HG03097 (cell line): Measurements from ENCODE around the gene BIRC7.
"Not testable (repeated sequence)": the region's sequence is repeated elsewhere in the genome, so short reads cannot be mapped to it uniquely, and the experiment has no call there.

ENCODE experiments used
- ATAC-seq: cut with Tn5 transposase; IDR thresholded peaks from one replicate; pipeline ENCODE4 v1.9.1; 2021; ENCODE audit not compliant: unreplicated experiment, low FRiP score

Gene BIRC7

GRCh38 chr20:63244468-63244867, 8.8 kb downstream of the BIRC7 start:
- ATAC-seq = no peak

GRCh38 chr20:63246490-63247288, 11.0 kb downstream of the BIRC7 start:
- ATAC-seq = no peak

DNA sequence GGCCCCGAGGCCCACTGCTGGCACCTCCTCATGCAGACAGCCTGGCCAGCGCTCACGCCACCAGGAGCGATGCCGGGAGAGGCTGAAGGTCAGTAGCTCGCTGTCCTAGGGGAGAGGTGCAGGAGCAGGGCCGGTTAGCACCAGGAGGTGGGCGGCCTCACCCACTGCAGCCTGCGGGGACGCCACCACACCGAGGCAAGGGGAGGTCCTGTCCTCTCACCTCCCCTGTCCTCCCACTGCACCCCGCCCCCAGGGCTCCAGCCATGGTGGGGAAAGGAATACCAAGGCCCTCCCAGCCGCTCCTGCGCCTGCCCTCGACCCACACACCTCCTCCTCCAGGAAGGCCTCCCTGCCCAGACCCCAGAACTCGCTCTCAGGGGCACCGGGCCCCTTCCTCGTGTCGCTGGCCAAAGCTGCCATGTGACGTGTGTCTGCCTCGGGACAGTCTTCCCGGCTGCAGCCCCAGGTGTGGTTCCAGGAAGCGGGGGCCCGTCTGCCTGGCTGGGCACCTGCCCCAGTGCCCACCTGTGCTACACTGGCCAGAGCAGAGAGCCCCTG, 12.0 kb downstream of the BIRC7 start:
- ATAC-seq = no peak

GRCh38 chr20:63248835-63249591, 13.3 kb downstream of the BIRC7 start:
- no peak for ATAC-seq

GRCh38 chr20:63249891-63250290, 14.2 kb downstream of the BIRC7 start:
- ATAC-seq = no peak

- ATAC-seq = not testable (repeated sequence)
Measured at GRCh38 chr20:63251350-63251749, 15.6 kb downstream of the BIRC7 start.

GRCh38 chr20:63252284-63252711, 16.6 kb downstream of the BIRC7 start:
- no peak for ATAC-seq

DNA sequence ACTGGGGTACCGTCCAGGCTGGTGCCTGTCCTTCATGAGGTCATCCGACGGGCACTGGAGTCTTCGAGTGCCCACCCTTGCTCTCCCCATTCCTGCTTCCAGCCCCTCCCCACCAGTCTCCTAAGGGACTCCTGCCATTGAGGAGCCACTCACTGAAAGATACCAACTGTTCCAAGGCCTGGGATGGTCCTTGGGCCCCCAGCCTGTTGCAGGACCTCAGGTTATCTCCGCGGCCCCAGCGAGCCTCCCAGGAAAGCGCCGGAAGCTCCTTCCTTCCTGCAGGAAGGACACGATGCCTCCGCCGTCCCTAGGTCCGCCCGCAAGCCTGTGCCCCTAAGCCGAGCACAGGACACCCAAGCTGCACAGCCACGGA, 17.3 kb downstream of the BIRC7 start:
- ATAC-seq = no peak

DNA sequence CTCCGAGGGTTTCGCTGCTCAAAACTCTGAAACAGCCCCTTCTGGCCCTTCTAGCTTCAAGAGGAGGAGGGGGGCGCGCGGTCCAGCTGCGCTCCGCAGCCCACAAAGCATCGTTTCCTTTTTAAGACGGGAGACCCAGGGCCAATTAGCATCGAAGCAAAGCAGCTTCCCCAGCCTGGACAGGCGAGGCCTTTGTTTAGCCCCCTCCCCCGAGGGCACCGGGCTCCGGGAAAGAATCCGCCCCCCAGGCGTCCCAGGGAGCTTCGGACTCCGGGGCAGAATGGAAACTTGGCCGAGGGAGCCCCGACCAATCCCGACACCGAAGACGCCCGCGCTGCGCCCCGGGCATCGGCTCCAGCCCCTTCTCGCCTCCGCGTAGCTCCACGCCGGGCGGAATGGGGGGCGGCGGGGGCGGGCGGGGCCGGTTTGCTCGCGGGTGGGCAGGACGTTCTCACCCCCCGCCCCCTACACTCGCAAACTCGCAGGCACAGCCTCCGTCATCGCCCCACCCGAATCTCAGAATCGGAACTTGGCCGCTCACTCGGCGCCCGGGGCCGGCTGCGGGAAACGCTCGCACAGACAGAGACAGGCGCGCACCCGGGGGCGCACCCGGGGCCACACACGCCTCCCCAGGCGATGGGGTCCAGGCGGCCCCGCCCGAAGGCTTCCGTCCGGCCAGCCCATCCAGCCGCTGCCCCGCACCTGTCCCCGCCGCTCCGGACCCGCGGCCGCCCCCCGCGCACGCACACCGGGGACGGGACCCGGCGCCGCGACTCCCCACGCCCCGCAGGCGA, 17.9 kb downstream of the BIRC7 start:
- no peak for ATAC-seq

DNA sequence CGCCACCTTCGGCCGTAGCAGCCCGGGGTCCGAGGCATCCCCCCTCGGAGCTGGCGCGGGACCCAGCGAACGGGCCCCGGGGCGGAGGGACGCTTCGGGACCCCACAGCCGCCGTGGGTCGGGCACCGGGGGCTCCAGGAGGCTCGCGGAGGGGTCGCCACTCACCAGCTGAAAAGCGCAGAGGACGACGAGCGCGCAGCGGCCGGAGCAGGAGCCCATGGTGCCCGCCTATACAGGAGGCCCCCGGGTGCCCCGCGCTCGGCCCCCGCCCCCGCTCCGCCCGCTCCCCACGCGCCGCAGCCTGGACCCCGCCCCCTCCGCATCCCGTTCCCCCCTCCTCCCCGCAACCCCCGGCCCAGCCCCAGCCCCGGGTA, 18.5 kb downstream of the BIRC7 start, which contains the start of gene NKAIN4:
TSS of gene NKAIN4 (minus strand) at position 232 of the 374 bp plus-strand sequence. CDS start at position 219, 13 bp downstream.
- ATAC-seq = no peak

DNA sequence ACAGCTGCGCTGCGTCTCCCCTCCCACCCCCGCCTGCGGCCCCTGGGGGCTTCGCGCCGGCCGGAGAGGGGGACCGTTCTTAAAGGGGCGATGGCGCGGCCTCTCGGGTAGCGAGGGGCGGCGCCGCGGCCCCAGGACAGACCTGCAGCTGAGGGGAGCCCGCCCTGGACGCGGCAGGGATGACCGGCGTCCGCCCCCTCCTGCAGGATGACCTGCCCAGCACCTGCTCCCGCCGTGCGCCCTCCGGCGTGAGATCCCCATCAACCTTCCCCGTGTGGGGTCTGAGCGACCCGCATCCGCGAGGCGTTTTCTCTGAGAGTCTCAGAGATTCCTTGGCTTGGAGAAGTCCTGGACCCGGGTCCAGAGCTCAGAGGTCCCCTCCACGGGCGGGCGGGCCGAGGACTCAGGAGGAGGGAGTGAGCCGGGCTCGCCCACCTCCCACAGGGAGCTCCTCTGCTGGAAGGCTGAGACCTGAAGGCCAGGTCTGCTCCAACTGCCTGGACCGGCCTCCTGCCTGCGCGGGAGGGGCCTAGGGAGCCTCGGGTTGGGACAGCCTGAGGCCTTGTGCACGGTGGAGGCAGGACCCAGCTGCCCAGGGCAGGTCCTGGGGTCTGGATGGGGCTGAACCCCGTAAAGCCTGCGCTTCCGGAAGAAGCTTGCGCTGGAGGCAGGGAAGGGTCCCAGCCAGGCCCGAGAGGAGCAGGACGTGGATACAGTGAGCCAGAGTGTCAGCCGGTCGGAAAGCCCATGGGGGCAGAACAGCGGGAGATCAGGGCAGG, 19.1 kb downstream of the BIRC7 start:
- ATAC-seq = no peak

- ATAC-seq = no peak
Measured at GRCh38 chr20:63255931-63256704, 20.4 kb downstream of the BIRC7 start.

DNA sequence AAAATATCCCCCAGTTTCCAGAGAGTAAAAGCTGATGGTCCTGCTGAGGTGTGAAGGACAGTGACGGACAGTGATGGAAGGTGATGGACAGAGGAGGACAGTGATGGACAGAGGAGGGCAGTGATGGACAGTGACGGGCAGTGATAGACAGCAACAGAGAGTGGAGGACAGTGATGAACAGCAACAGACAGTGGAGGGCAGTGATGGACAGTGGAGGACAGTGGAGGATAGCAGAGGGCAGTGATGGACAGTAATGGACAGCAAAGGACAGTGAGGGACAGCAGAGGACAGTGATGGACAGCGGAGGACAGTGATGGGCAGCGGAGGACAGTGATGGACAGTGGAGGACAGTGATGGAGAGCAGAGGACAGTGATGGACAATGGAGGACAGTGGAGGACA, 21.2 kb downstream of the BIRC7 start:
- no peak for ATAC-seq

DNA sequence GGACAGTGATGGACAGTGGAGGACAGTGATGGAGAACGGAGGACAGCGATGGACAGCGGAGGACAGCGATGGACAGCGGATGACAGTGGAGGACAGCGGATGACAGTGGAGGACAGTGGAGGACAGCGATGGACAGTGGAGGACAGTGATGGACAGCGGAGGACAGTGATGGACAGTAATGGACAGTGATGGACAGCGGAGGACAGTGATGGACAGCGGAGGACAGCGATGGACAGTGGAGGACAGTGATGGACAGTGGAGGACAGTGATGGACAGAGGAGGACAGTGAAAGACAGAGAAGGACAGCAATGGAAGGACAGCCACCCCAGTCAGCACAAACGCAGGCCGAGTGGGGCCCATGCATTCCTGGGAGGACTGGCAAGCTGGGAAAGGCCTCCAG, 21.9 kb downstream of the BIRC7 start:
- ATAC-seq = no peak

GRCh38 chr20:63258781-63259180, 23.1 kb downstream of the BIRC7 start:
- no peak for ATAC-seq

- no peak for ATAC-seq
Measured at GRCh38 chr20:63259734-63260460, 24.2 kb downstream of the BIRC7 start.

GRCh38 chr20:63260521-63260920, 24.8 kb downstream of the BIRC7 start:
- ATAC-seq = no peak

GRCh38 chr20:63261060-63261794, 25.5 kb downstream of the BIRC7 start:
- no peak for ATAC-seq
